H1 (cell line): ENCODE measurements around the gene NMB. TPM values are rescaled to one million over a fixed set of nuclear protein-coding genes. Genes with fewer than 3 reads are reported as not detected.
"Not testable (repeated sequence)": the region's sequence is repeated elsewhere in the genome, so short reads cannot be mapped to it uniquely, and the experiment has no call there.

Experiments used
- CTCF ChIA-PET: fragments of 300-600 bp; sonication (Branson Sonifier 250); formaldehyde crosslinking; loops from one replicate; lab custom pipeline; 2021; ENCODE audit not compliant: partially characterized antibody; lab: Charles Lee
- POLR2A ChIA-PET: fragments of 300-600 bp; sonication (Branson Sonifier 250); formaldehyde crosslinking; loops from one replicate; lab custom pipeline; 2021; ENCODE audit warnings: inconsistent platforms; ENCODE audit not compliant: partially characterized antibody; lab: Charles Lee
- DNase-seq, 2 experiments: peaks; one replicate each; pipeline versions ENCODE4 v3.0.0 to v3.0.0-alpha.2; 2010 to 2022; ENCODE audit warnings: low spot score in 2 of 2, low read depth in 1 of 2, mixed read lengths in 1 of 2
- FAIRE-seq: peaks from 2 replicates; lab custom pipeline; 2011; peaks lifted over from hg19 to GRCh38; lab: Jason Lieb, UNC
- H2AFZ ChIP-seq: 2 replicates; pipeline ENCODE4 v1.8.1; 2012; ENCODE audit warnings: low read length, inconsistent platforms
- H2AK5ac ChIP-seq: 2 replicates; pipeline ENCODE4 v1.6.1; 2013; ENCODE audit warnings: low read depth, low read length
- H2BK120ac ChIP-seq: replicated peaks from 2 replicates; pipeline ENCODE3; 2013; ENCODE audit warnings: low read depth, low read length, inconsistent platforms
- H2BK12ac ChIP-seq: 2 replicates; pipeline ENCODE4 v1.6.1; 2013; ENCODE audit warnings: low read depth, low read length
- H2BK15ac ChIP-seq: 2 replicates; pipeline ENCODE4 v1.6.1; 2013; ENCODE audit warnings: low read length
- H2BK20ac ChIP-seq: 2 replicates; pipeline ENCODE4 v1.6.1; 2013; ENCODE audit warnings: low read length
- H2BK5ac ChIP-seq: 2 replicates; pipeline ENCODE4 v1.6.1; 2013; ENCODE audit warnings: low read depth, low read length
- H3K14ac ChIP-seq: 2 replicates; pipeline ENCODE4 v1.6.1; 2013; ENCODE audit warnings: inconsistent platforms; ENCODE audit not compliant: insufficient read length
- H3K18ac ChIP-seq: 2 replicates; pipeline ENCODE4 v1.6.1; 2013; ENCODE audit warnings: low read length; ENCODE audit errors: extremely low read depth
- H3K23ac ChIP-seq: 2 replicates; pipeline ENCODE4 v1.6.1; 2013; ENCODE audit warnings: inconsistent platforms; ENCODE audit not compliant: insufficient read length
- H3K23me2 ChIP-seq: 2 replicates; pipeline ENCODE4 v1.6.1; 2013; ENCODE audit warnings: low read depth, low read length
- H3K27ac ChIP-seq: 2 replicates; pipeline ENCODE4 v1.6.1; 2011; ENCODE audit warnings: low read depth, low read length, inconsistent platforms
- H3K27me3 ChIP-seq, 4 experiments: replicated peaks in 1 of 4; 1 replicate in 1 of 4; 2 replicates in 3 of 4; pipeline versions ENCODE4 v1.6.1 to v1.8.1; 2011 to 2013; ENCODE audit warnings: low read length in 3 of 4, mild to moderate bottlenecking in 3 of 4, inconsistent platforms in 2 of 4, mixed read lengths in 2 of 4, moderate library complexity in 1 of 4; ENCODE audit not compliant: control insufficient read depth in 3 of 4, insufficient read depth in 3 of 4; ENCODE audit errors: extremely low read depth in 1 of 4
- H3K36me3 ChIP-seq, 4 experiments: 2 replicates each; pipeline versions ENCODE4 v1.6.1 to v1.8.1; 2011 to 2013; ENCODE audit warnings: mild to moderate bottlenecking in 4 of 4, low read length in 3 of 4, moderate library complexity in 2 of 4, control low read depth in 1 of 4, inconsistent platforms in 1 of 4; ENCODE audit not compliant: insufficient read depth in 4 of 4, control insufficient read depth in 2 of 4
- H3K4ac ChIP-seq: replicated peaks from 2 replicates; pipeline ENCODE3; 2013; ENCODE audit warnings: low read length, low read depth, mixed read lengths, inconsistent platforms; ENCODE audit not compliant: insufficient read length
- H3K4me1 ChIP-seq, 4 experiments: replicated peaks in 1 of 4; 1 replicate in 1 of 4; 2 replicates in 3 of 4; pipeline versions ENCODE4 v1.6.1 to v1.8.1; 2011 to 2013; ENCODE audit warnings: low read length in 3 of 4, inconsistent platforms in 2 of 4, mixed read lengths in 1 of 4; ENCODE audit not compliant: insufficient read depth in 4 of 4, control insufficient read depth in 3 of 4
- H3K4me2 ChIP-seq, 2 experiments: 2 replicates each; pipeline versions ENCODE4 v1.6.1 to v1.8.1; 2011 to 2013; ENCODE audit warnings: low read depth in 2 of 2, low read length in 2 of 2, control low read depth in 1 of 2, inconsistent platforms in 1 of 2, mild to moderate bottlenecking in 1 of 2; ENCODE audit not compliant: insufficient read depth in 1 of 2
- H3K4me3 ChIP-seq, 4 experiments: fragments of 200-600, 300-600 bp in 1 of 4; sonication (generic), shearing (Covaris generic), sonication (Bioruptor Twin) in 1 of 4; 2 replicates each; pipeline versions ENCODE4 v1.5.1 to v1.8.1; 2011 to 2016; ENCODE audit warnings: low read length in 4 of 4, low read depth in 3 of 4, control low read depth in 2 of 4, inconsistent platforms in 2 of 4, mild to moderate bottlenecking in 2 of 4, mixed read lengths in 1 of 4, moderate library complexity in 1 of 4; ENCODE audit not compliant: insufficient read depth in 2 of 4; ENCODE audit errors: extremely low read depth in 1 of 4
- H3K56ac ChIP-seq: replicated peaks from 2 replicates; pipeline ENCODE3; 2013; ENCODE audit warnings: low read depth, mild to moderate bottlenecking, mixed read lengths, low read length, inconsistent platforms; ENCODE audit not compliant: insufficient read length
- H3K79me1 ChIP-seq: 2 replicates; pipeline ENCODE4 v1.6.1; 2013; ENCODE audit warnings: low read depth, low read length, control low read depth
- H3K79me2 ChIP-seq, 2 experiments: 2 replicates each; pipeline versions ENCODE4 v1.6.1 to v1.8.1; 2012 to 2013; ENCODE audit warnings: low read length in 2 of 2, mild to moderate bottlenecking in 2 of 2, inconsistent platforms in 1 of 2; ENCODE audit not compliant: insufficient read depth in 2 of 2, control insufficient read depth in 1 of 2
- H3K9ac ChIP-seq, 4 experiments: replicated peaks in 1 of 4; 1 replicate in 1 of 4; 2 replicates in 3 of 4; pipeline versions ENCODE4 v1.6.1 to v1.8.1; 2011 to 2013; ENCODE audit warnings: low read depth in 3 of 4, low read length in 3 of 4, control low read depth in 2 of 4, mild to moderate bottlenecking in 2 of 4, moderate library complexity in 2 of 4, inconsistent platforms in 1 of 4; ENCODE audit errors: extremely low read depth in 1 of 4
- H3K9me3 ChIP-seq, 2 experiments: 2 replicates each; pipeline versions ENCODE4 v1.6.1 to v1.8.1; 2012 to 2013; ENCODE audit warnings: mild to moderate bottlenecking in 2 of 2, moderate library complexity in 2 of 2, control low read depth in 1 of 2, inconsistent platforms in 1 of 2, low read depth in 1 of 2, low read length in 1 of 2, mixed read lengths in 1 of 2; ENCODE audit not compliant: insufficient read depth in 2 of 2
- H4K20me1 ChIP-seq, 2 experiments: replicated peaks in 1 of 2; 2 replicates each; pipeline versions ENCODE3 to v1.8.1; 2011 to 2013; ENCODE audit warnings: inconsistent platforms in 2 of 2, low read length in 2 of 2, mild to moderate bottlenecking in 1 of 2; ENCODE audit not compliant: insufficient read depth in 2 of 2, control insufficient read depth in 1 of 2
- H4K5ac ChIP-seq: 2 replicates; pipeline ENCODE4 v1.6.1; 2013; ENCODE audit warnings: low read length, low read depth, mixed read lengths, inconsistent platforms; ENCODE audit not compliant: insufficient read length
- H4K8ac ChIP-seq: 2 replicates; pipeline ENCODE4 v1.8.0; 2013; ENCODE audit warnings: mild to moderate bottlenecking, moderate library complexity, low read length, inconsistent platforms; ENCODE audit not compliant: insufficient read depth; ENCODE audit errors: extremely low read depth
- H4K91ac ChIP-seq: replicated peaks from 2 replicates; pipeline ENCODE3; 2013; ENCODE audit warnings: low read length, mixed read lengths, inconsistent platforms; ENCODE audit not compliant: insufficient read length
- WGBS, 2 experiments: shearing (Covaris generic) in 1 of 2; methylation state at CpG; one replicate each; pipeline versions ENCODE4 v1.1.6 to v1.1.7; 2013 to 2015; ENCODE audit warnings: low lambda C conversion rate in 2 of 2, mixed read lengths in 2 of 2, inconsistent platforms in 1 of 2, low coverage in 1 of 2, missing lambda C conversion rate in 1 of 2; ENCODE audit not compliant: insufficient replicate concordance in 2 of 2, insufficient coverage in 1 of 2, insufficient read length in 1 of 2; ENCODE audit errors: extremely low coverage in 1 of 2, missing lambda C conversion rate in 1 of 2; 5-methylcytosine and 5-hydroxymethylcytosine counted together
- polyA plus RNA-seq, 7 experiments: library from polyadenylated mRNA; depleted of rRNA in 3 of 7; stranded (reverse) in 5 of 7; unstranded in 2 of 7; fragments of >200 nt in 5 of 7; fragments of 200-250 nt in 2 of 7; gene quantifications; 1 replicate in 5 of 7; 2 replicates in 1 of 7; 4 replicates in 1 of 7; pipeline versions ENCODE4 v1.2.1 to v1.2.3, GENCODE V29; 2011 to 2013; ENCODE audit warnings: missing spikeins in 2 of 7, mixed read lengths in 2 of 7
- total RNA-seq: library from RNA; stranded (reverse); fragmentation: NEBNext Ultra II Directional; extraction: Animal tissue kit (Norgen Biotek cat#: 25700); gene quantifications from 2 replicates; pipeline ENCODE4 v1.2.1, GENCODE V29; 2021

Gene NMB
- total and polyA plus RNA-seq, 2 of the 8 experiments (the other 6 are each of a cell fraction or from before 2014, with no cell fraction given), result 9.3 to 13.6 TPM

GRCh38 chr15:84642640-84643039, 15.4 kb downstream of the NMB start:
- WGBS, 2 experiments, result 82% methylated on average over 2 of the region's 2 CpGs; no CpG with 5 or more reads in 1 of the 2 experiments

GRCh38 chr15:84641871-84642270, 16.1 kb downstream of the NMB start:
- not testable (repeated sequence) for H3K79me2 ChIP-seq, H3K4me1 ChIP-seq, H3K23ac ChIP-seq, H2AK5ac ChIP-seq, H3K18ac ChIP-seq, H2BK120ac ChIP-seq, H3K27me3 ChIP-seq, H3K27ac ChIP-seq, H2AFZ ChIP-seq, H3K56ac ChIP-seq, H2BK20ac ChIP-seq, H3K9ac ChIP-seq, H3K9me3 ChIP-seq, H2BK5ac ChIP-seq, H3K14ac ChIP-seq, H4K91ac ChIP-seq, H4K20me1 ChIP-seq, H3K4me2 ChIP-seq, H2BK15ac ChIP-seq, H3K79me1 ChIP-seq, DNase-seq, H3K4ac ChIP-seq, H2BK12ac ChIP-seq, H4K5ac ChIP-seq, H3K4me3 ChIP-seq, H3K23me2 ChIP-seq, H4K8ac ChIP-seq, FAIRE-seq
- H3K36me3 ChIP-seq, result peaks cover 15 to 52% (median 37%) of the 10 kb centered on the region in 4 experiments; a peak in 7 of 8 replicates
- CTCF ChIA-PET, result interaction anchor here (0.6 to 7.3 kb wide), 7 partner anchors 13 to 235 kb away, joined by 3 to 57 read pairs (median 3); partner anchors contain the start of genes NMB and WDR73
- POLR2A ChIA-PET, result interaction anchor here (1.1 to 4.6 kb wide), 7 partner anchors 9 to 55 kb away, joined by 3 to 38 read pairs (median 6); partner anchors contain the start of genes WDR73 and ZSCAN2
- 89% methylated on average over 9 of the region's 9 CpGs; no CpG with 5 or more reads in 1 of the 2 experiments for WGBS, 2 experiments

More at GRCh38 chr15:84642640-84643039, 15.4 kb downstream of the NMB start:
- not testable (repeated sequence) for H3K9me3 ChIP-seq, H3K27me3 ChIP-seq, H2BK12ac ChIP-seq, H3K4me3 ChIP-seq, H3K4me2 ChIP-seq, H3K23me2 ChIP-seq, H2BK20ac ChIP-seq, FAIRE-seq, H4K8ac ChIP-seq, H4K5ac ChIP-seq, H3K4ac ChIP-seq, H3K27ac ChIP-seq, H3K56ac ChIP-seq, H3K18ac ChIP-seq, H3K79me1 ChIP-seq, H3K23ac ChIP-seq, H2BK15ac ChIP-seq, H3K14ac ChIP-seq, H3K4me1 ChIP-seq, H3K9ac ChIP-seq, DNase-seq, H4K20me1 ChIP-seq, H2AFZ ChIP-seq, H2AK5ac ChIP-seq, H4K91ac ChIP-seq, H2BK120ac ChIP-seq, H3K79me2 ChIP-seq, H2BK5ac ChIP-seq
- H3K36me3 ChIP-seq, result peaks cover 20 to 59% (median 44%) of the 10 kb centered on the region in 4 experiments; a peak in 7 of 8 replicates
- CTCF ChIA-PET, result interaction anchor here (0.6 to 7.3 kb wide), 5 partner anchors 12 to 234 kb away, joined by 3 to 57 read pairs (median 9); partner anchors contain the start of genes NMB and WDR73
- POLR2A ChIA-PET, result interaction anchor here (0.6 to 4.6 kb wide), 6 partner anchors 9 to 268 kb away, joined by 3 to 38 read pairs (median 4); partner anchors contain the start of gene WDR73
